ENCODE results near the gene RIN3. TPM values are rescaled to one million over a fixed set of nuclear protein-coding genes. Genes with fewer than 3 reads are reported as not detected.

Gene RIN3
- total RNA-seq, 1 experiment from 2014 or later: 14.8 TPM

- POLR2A ChIA-PET (ENCODE audit: unreplicated experiment): no interaction called here
- CTCF ChIA-PET: no interaction called here
Observed at GRCh38 chr14:92710001-92710341, 196.4 kb downstream of the RIN3 start.

GRCh38 chr14:92711976-92712653, 198.5 kb downstream of the RIN3 start:
- H3K27me3 ChIP-seq (ENCODE audit: insufficient read depth, low read depth): no peaks in the 10 kb centered on the region
- no peaks in the 10 kb centered on the region for H3K9me2 ChIP-seq (ENCODE audit: insufficient read depth)
- no peaks in the 10 kb centered on the region for H3K79me2 ChIP-seq (ENCODE audit: low read depth)
- DNase-seq: no peak
- no peaks in the 10 kb centered on the region for H4K20me1 ChIP-seq (ENCODE audit: insufficient read depth)
- peaks cover 12% of the 10 kb centered on the region for H3K4me1 ChIP-seq (replicated peaks; ENCODE audit: insufficient read depth)
- POLR2A ChIA-PET (ENCODE audit: unreplicated experiment): no interaction called here
- no TSS peak for BruUV-seq (replicated peaks)
- no peaks in the 10 kb centered on the region for H3K36me3 ChIP-seq (ENCODE audit: low read depth)
- TF ChIP-seq, protein P1, sequence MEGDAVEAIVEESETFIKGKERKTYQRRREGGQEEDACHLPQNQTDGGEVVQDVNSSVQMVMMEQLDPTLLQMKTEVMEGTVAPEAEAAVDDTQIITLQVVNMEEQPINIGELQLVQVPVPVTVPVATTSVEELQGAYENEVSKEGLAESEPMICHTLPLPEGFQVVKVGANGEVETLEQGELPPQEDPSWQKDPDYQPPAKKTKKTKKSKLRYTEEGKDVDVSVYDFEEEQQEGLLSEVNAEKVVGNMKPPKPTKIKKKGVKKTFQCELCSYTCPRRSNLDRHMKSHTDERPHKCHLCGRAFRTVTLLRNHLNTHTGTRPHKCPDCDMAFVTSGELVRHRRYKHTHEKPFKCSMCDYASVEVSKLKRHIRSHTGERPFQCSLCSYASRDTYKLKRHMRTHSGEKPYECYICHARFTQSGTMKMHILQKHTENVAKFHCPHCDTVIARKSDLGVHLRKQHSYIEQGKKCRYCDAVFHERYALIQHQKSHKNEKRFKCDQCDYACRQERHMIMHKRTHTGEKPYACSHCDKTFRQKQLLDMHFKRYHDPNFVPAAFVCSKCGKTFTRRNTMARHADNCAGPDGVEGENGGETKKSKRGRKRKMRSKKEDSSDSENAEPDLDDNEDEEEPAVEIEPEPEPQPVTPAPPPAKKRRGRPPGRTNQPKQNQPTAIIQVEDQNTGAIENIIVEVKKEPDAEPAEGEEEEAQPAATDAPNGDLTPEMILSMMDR (conservative IDR thresholded peaks at IDR 0.05): no peak
- TF ChIP-seq EZH2 (IDR thresholded peaks at IDR 0.05; ENCODE audit: low read depth): no peak
- H3K9me3 ChIP-seq (ENCODE audit: insufficient read depth, low read depth): no peaks in the 10 kb centered on the region
- intact Hi-C loops (cut with micrococcal nuclease; ENCODE audit: unreplicated experiment): no loop called here
- CTCF ChIA-PET: no interaction called here
- no peak overlapping the region for H3K4me3 ChIP-seq
- no peak overlapping the region for H3K4me2 ChIP-seq
- H3F3A ChIP-seq (ENCODE audit: insufficient read depth, low read depth): no peaks in the 10 kb centered on the region
- H2AFZ ChIP-seq: no peak overlapping the region
- H3K27ac ChIP-seq: no peak overlapping the region

More at GRCh38 chr14:92710001-92710341, 196.4 kb downstream of the RIN3 start:
- H3K27ac ChIP-seq: no peak overlapping the region
- H3K4me3 ChIP-seq: no peak overlapping the region
- no peaks in the 10 kb centered on the region for H3F3A ChIP-seq (ENCODE audit: insufficient read depth, low read depth)
- H3K79me2 ChIP-seq (ENCODE audit: low read depth): no peaks in the 10 kb centered on the region
- no peaks in the 10 kb centered on the region for H3K9me2 ChIP-seq (ENCODE audit: insufficient read depth)
- H3K4me2 ChIP-seq: no peak overlapping the region
- H3K27me3 ChIP-seq (ENCODE audit: insufficient read depth, low read depth): no peaks in the 10 kb centered on the region
- peaks cover 12% of the 10 kb centered on the region for H3K4me1 ChIP-seq (replicated peaks; ENCODE audit: insufficient read depth)
- no peaks in the 10 kb centered on the region for H3K9me3 ChIP-seq (ENCODE audit: insufficient read depth, low read depth)
- no TSS peak for BruUV-seq (replicated peaks)
- intact Hi-C loops (cut with micrococcal nuclease; ENCODE audit: unreplicated experiment): no loop called here
- H4K20me1 ChIP-seq (ENCODE audit: insufficient read depth): no peaks in the 10 kb centered on the region
- TF ChIP-seq, protein P1 (conservative IDR thresholded peaks at IDR 0.05): no peak
- no peak for TF ChIP-seq EZH2 (IDR thresholded peaks at IDR 0.05; ENCODE audit: low read depth)
- DNase-seq: no peak
- no peaks in the 10 kb centered on the region for H3K36me3 ChIP-seq (ENCODE audit: low read depth)
- no peak overlapping the region for H2AFZ ChIP-seq

DNA sequence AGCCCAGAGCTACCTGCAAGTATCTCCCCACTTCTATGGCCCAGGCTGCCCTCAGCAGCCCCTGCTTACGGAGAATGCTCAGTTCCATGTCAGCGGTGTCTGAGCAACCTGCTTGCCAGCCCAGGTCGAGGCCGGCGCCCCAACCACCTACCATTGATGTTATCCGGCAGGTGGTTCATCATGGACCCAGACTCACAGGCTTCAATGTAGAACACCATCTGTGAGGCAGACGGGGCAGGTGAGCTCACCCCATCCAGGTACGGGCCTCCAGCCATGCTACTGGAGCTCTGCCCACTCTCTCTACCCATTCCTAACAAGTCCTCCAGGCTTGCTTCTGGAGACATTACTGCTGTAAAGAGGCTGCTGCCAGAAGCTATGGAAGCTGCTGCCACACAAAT, 199.1 kb downstream of the RIN3 start:
- DNase-seq: no peak
- Histone ChIP-seq H3K4me2 (no peak overlapping the region), H3K27me3 (ENCODE audit: insufficient read depth, low read depth) (no peaks in the 10 kb centered on the region), H3K9me2 (ENCODE audit: insufficient read depth) (no peaks in the 10 kb centered on the region), H4K20me1 (ENCODE audit: insufficient read depth) (no peaks in the 10 kb centered on the region), H3K79me2 (ENCODE audit: low read depth) (no peaks in the 10 kb centered on the region), H3K4me3 (no peak overlapping the region), H3K9me3 (ENCODE audit: insufficient read depth, low read depth) (no peaks in the 10 kb centered on the region), H3K36me3 (ENCODE audit: low read depth) (no peaks in the 10 kb centered on the region), H3K4me1 (replicated peaks; ENCODE audit: insufficient read depth) (peaks cover 12% of the 10 kb centered on the region), H3K27ac (no peak overlapping the region), H2AFZ (no peak overlapping the region), H3F3A (ENCODE audit: insufficient read depth, low read depth) (no peaks in the 10 kb centered on the region)
- no TSS peak for BruUV-seq (replicated peaks)
- POLR2A ChIA-PET (ENCODE audit: unreplicated experiment): no interaction called here
- TF ChIP-seq, protein P1 (conservative IDR thresholded peaks at IDR 0.05): no peak
- TF ChIP-seq EZH2 (IDR thresholded peaks at IDR 0.05; ENCODE audit: low read depth): no peak
- intact Hi-C loops (cut with micrococcal nuclease; ENCODE audit: unreplicated experiment): no loop called here
- CTCF ChIA-PET: no interaction called here
